GM23338 (cell line): Measurements from ENCODE around the gene MAP4K5. TPM values are rescaled to one million over a fixed set of nuclear protein-coding genes. Genes with fewer than 3 reads are reported as not detected.

ENCODE experiments used
- ATAC-seq: fragments of 200-7000 bp; cut with Tn5 transposase; 3 replicates; pipeline ENCODE4 v1.9.1; 2020
- DNase-seq: peaks from one replicate; pipeline ENCODE4 v3.0.0-alpha.2; 2015; ENCODE audit warnings: low spot score
- H2AFZ ChIP-seq: fragments of 200-600 bp; sonication (generic); 2 replicates; pipeline ENCODE4 v1.8.0; 2016; ENCODE audit warnings: antibody characterized with exemption, mild to moderate bottlenecking, moderate library complexity
- H3F3A ChIP-seq: fragments of 200-600 bp; sonication (generic); replicated peaks from 2 replicates; pipeline ENCODE4 v1.8.0; 2017; ENCODE audit warnings: antibody characterized with exemption, mixed run types, low read depth
- H3K27ac ChIP-seq: fragments of 200-600 bp; sonication (generic); 2 replicates; pipeline ENCODE4 v1.6.1; 2016; ENCODE audit warnings: low read depth
- H3K27me3 ChIP-seq: fragments of 200-600 bp; sonication (generic); 2 replicates; pipeline ENCODE4 v1.8.0; 2016; ENCODE audit warnings: mild to moderate bottlenecking, mixed run types, moderate library complexity; ENCODE audit not compliant: insufficient read depth
- H3K36me3 ChIP-seq: fragments of 200-600 bp; sonication (generic); 2 replicates; pipeline ENCODE4 v1.8.0; 2016; ENCODE audit warnings: mild to moderate bottlenecking; ENCODE audit not compliant: insufficient read depth
- H3K4me1 ChIP-seq: fragments of 200-600 bp; sonication (generic); 2 replicates; pipeline ENCODE4 v1.8.0; 2016; ENCODE audit warnings: mild to moderate bottlenecking, moderate library complexity; ENCODE audit not compliant: insufficient read depth
- H3K4me2 ChIP-seq: fragments of 200-600 bp; sonication (generic); 2 replicates; pipeline ENCODE4 v1.7.1; 2017; ENCODE audit warnings: mixed run types
- H3K4me3 ChIP-seq: fragments of 200-600 bp; sonication (generic); 2 replicates; pipeline ENCODE4 v1.6.1; 2016; ENCODE audit warnings: mixed run types
- H3K79me2 ChIP-seq: fragments of 200-600 bp; sonication (generic); replicated peaks from 2 replicates; pipeline ENCODE4 v1.8.0; 2017; ENCODE audit warnings: mild to moderate bottlenecking; ENCODE audit not compliant: insufficient read depth
- H3K9me2 ChIP-seq: fragments of 200-600 bp; sonication (generic); 2 replicates; pipeline ENCODE4 v1.8.0; 2017; ENCODE audit not compliant: insufficient read depth
- H4K20me1 ChIP-seq: fragments of 200-600 bp; sonication (generic); replicated peaks from 2 replicates; pipeline ENCODE4 v1.8.0; 2017; ENCODE audit warnings: mild to moderate bottlenecking; ENCODE audit not compliant: insufficient read depth
- H3K27ac Mint-ChIP-seq: 2 replicates; pipeline ENCODE4 v1.8.0; 2020; ENCODE audit warnings: inconsistent platforms, mild to moderate bottlenecking, moderate library complexity, mixed read lengths
- H3K27me3 Mint-ChIP-seq: 3 replicates; pipeline ENCODE4 v1.8.0; 2022; ENCODE audit warnings: low read depth, mild to moderate bottlenecking, moderate library complexity, mixed read lengths, inconsistent platforms; ENCODE audit not compliant: insufficient read depth, poor library complexity
- H3K36me3 Mint-ChIP-seq: 3 replicates; pipeline ENCODE4 v1.8.0; 2021; ENCODE audit warnings: low read depth, mild to moderate bottlenecking, inconsistent platforms, moderate library complexity, mixed read lengths
- H3K4me1 Mint-ChIP-seq: 3 replicates; pipeline ENCODE4 v1.8.0; 2020; ENCODE audit warnings: mild to moderate bottlenecking, inconsistent platforms, mixed read lengths
- H3K4me3 Mint-ChIP-seq: 3 replicates; pipeline ENCODE4 v1.8.0; 2021; ENCODE audit warnings: moderate library complexity, mild to moderate bottlenecking, inconsistent platforms, mixed read lengths
- H3K9me3 Mint-ChIP-seq: 3 replicates; pipeline ENCODE4 v1.8.0; 2020; ENCODE audit warnings: moderate library complexity, mild to moderate bottlenecking, inconsistent platforms, mixed read lengths
- CTCF ChIP-seq, 2 experiments: fragments of 200-600 bp in 1 of 2; sonication (generic) in 1 of 2; conservative IDR thresholded peaks; 2 replicates each; pipeline versions ENCODE4 v1.5.1 to v1.6.1; 2016 to 2017; ENCODE audit warnings: antibody characterized with exemption in 2 of 2, low read depth in 2 of 2, mild to moderate bottlenecking in 2 of 2, moderate library complexity in 1 of 2
- POLR2AphosphoS5 ChIP-seq: IDR thresholded peaks from 2 replicates; pipeline ENCODE4 v1.6.1; 2016; ENCODE audit warnings: antibody characterized with exemption, low read depth
- ZNF462 ChIP-seq: fragments of 250-450 bp; sonication (Bioruptor Pico); IDR thresholded peaks from 2 replicates; pipeline ENCODE4 v1.5.0; 2020; ENCODE audit warnings: mild to moderate bottlenecking, moderate library complexity
- polyA plus RNA-seq: library from polyadenylated mRNA; unstranded; fragments of >200 nt; fragmentation: Nextera tagmentation; extraction: Ambion mirVana; gene quantifications from 2 replicates; pipeline ENCODE4 v1.2.1, GENCODE V29; 2016
- total RNA-seq: library from RNA; depleted of rRNA; stranded (reverse); fragments of >200 nt; shearing (Covaris generic); gene quantifications from 2 replicates; pipeline ENCODE4 v1.2.3, GENCODE V29; 2014

The MAP4K5 gene
- total and polyA plus RNA-seq, 2 experiments from 2014 or later, result 71.4 to 74.6 TPM

GRCh38 chr14:50383618-50384225, 148.6 kb downstream of the MAP4K5 start:
- Histone ChIP-seq H3K4me2 (no peak overlapping the region), H3K4me1 (0 out of 2 replicates have a peak, but pooled peaks cover 4% of the 10 kb centered on the region), H4K20me1 (no peaks in the 10 kb centered on the region), H3K36me3 (no peaks in the 10 kb centered on the region), H3K9me2 (no peaks in the 10 kb centered on the region), H3K79me2 (no peaks in the 10 kb centered on the region), H3K27me3 (no peaks in the 10 kb centered on the region), H3F3A (no peaks in the 10 kb centered on the region), H3K27ac (no peak overlapping the region), H2AFZ (no peak overlapping the region), H3K4me3 (no peak overlapping the region)
- ATAC-seq (peak; percentile 64), DNase-seq (no peak)
- TF ChIP-seq CTCF (conservative IDR thresholded peaks at IDR 0.05; ENCODE audit: low read depth in 2 of 2), result peak in 1 of 2 experiments; percentile 39; a peak in 2 of 4 replicates
- TF ChIP-seq POLR2AphosphoS5, result no peak
- Mint-ChIP-seq H3K27ac (no peak overlapping the region), H3K9me3 (no peaks in the 10 kb centered on the region; the same call in 2 of the 3 replicates), H3K36me3 (no peaks in the 10 kb centered on the region), H3K4me3 (no peak overlapping the region), H3K4me1 (peaks cover 3% of the 10 kb centered on the region), H3K27me3 (peaks cover 7% of the 10 kb centered on the region)

- no peak overlapping the region for H3K4me3 Mint-ChIP-seq
- no peaks in the 10 kb centered on the region; the same call in 2 of the 3 replicates for H3K9me3 Mint-ChIP-seq
- Histone ChIP-seq H4K20me1 (no peaks in the 10 kb centered on the region), H3K4me2 (no peak overlapping the region), H3K27me3 (no peaks in the 10 kb centered on the region), H3K4me3 (no peak overlapping the region), H3K27ac (no peak overlapping the region), H3K9me2 (no peaks in the 10 kb centered on the region), H3K79me2 (no peaks in the 10 kb centered on the region), H3K36me3 (no peaks in the 10 kb centered on the region), H3K4me1 (no peaks in the 10 kb centered on the region), H3F3A (no peaks in the 10 kb centered on the region), H2AFZ (no peak overlapping the region)
- TF ChIP-seq CTCF (conservative IDR thresholded peaks at IDR 0.05; ENCODE audit: low read depth in 2 of 2), result no peak
- no peak for DNase-seq
- peaks cover 3% of the 10 kb centered on the region for H3K27me3 Mint-ChIP-seq
- no peak overlapping the region for H3K27ac Mint-ChIP-seq
- H3K36me3 Mint-ChIP-seq, result no peaks in the 10 kb centered on the region
- ATAC-seq, result no peak
- H3K4me1 Mint-ChIP-seq, result no peaks in the 10 kb centered on the region
These were observed 150.5 kb downstream of the MAP4K5 start for GRCh38 chr14:50381823-50382287.

GRCh38 chr14:50381008-50381407, 151.4 kb downstream of the MAP4K5 start:
- H3K36me3 ChIP-seq, result no peaks in the 10 kb centered on the region
- H3K4me1 Mint-ChIP-seq, result no peaks in the 10 kb centered on the region
- no peaks in the 10 kb centered on the region for H3F3A ChIP-seq
- no peak overlapping the region for H3K4me3 ChIP-seq
- H2AFZ ChIP-seq, result no peak overlapping the region
- no peak overlapping the region for H3K27ac ChIP-seq
- H3K4me1 ChIP-seq, result no peaks in the 10 kb centered on the region
- no peaks in the 10 kb centered on the region for H3K9me2 ChIP-seq
- no peak overlapping the region for H3K4me2 ChIP-seq
- no peaks in the 10 kb centered on the region for H3K36me3 Mint-ChIP-seq
- H3K79me2 ChIP-seq, result no peaks in the 10 kb centered on the region
- no peaks in the 10 kb centered on the region for H4K20me1 ChIP-seq
- ATAC-seq, result no peak
- no peak overlapping the region for H3K27ac Mint-ChIP-seq
- DNase-seq, result no peak
- H3K4me3 Mint-ChIP-seq, result no peak overlapping the region
- no peaks in the 10 kb centered on the region for H3K27me3 ChIP-seq
- H3K9me3 Mint-ChIP-seq, result no peaks in the 10 kb centered on the region; the same call in 2 of the 3 replicates
- peaks cover 3% of the 10 kb centered on the region for H3K27me3 Mint-ChIP-seq
- TF ChIP-seq ZNF462, result no peak
